GM19395 (cell line): Measurements from ENCODE around the gene LRP6.
"Not testable (repeated sequence)": the region's sequence is repeated elsewhere in the genome, so short reads cannot be mapped to it uniquely, and the experiment has no call there.

Experiments
- ATAC-seq: cut with Tn5 transposase; IDR thresholded peaks from one replicate; pipeline ENCODE4 v1.9.1; 2021; ENCODE audit warnings: mild to moderate bottlenecking, moderate library complexity; ENCODE audit not compliant: unreplicated experiment

LRP6 gene

DNA sequence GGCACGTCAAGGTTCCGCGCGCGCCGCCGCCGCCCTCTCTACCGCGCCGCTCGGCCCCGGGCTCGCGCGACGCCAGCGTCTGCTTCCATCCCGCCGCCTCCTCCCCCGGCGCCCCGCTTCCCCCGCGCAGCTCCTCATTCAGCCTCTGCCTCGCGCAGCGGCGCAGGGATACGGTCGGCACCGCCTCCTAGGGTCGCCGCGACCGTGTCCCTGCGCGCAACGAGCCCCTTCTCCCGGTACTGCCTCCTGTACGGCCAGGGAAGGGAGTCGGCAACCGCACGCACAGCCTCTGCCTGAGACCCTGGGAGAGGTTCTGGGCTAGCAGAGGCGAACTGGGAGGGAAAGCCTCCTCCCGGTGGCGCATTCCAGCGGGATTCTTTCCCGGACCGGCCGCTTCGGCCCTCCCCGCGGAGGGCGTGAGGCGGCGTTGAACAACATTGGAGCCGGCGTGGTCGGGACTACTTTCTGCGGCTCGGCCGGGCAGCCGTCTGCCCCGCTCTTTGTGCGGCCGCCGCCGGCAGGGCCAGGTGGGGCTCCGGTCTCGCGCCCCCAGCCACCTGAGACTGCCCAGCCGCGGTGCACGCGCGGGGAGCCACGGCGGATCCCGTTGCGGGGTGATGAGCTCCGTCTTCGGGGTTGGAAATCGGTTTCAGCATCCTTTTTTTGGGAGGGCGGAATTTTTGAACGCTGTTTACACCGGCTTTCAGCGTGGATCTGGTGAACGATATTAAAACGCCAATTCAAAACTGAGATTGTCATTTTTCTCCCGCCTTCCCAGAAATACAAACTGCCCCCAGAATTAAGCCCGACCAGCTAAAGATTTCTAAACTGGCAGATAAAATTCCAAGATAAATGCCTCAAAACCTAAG lies at the start of gene LRP6:
Gene LRP6, minus strand, starts transcription at position 172 of the 869 bp plus-strand sequence. CDS start 309 bp downstream, outside the sequence.
- ATAC-seq = peak; percentile 87

- no peak for ATAC-seq
These were observed 49.0 kb upstream of the LRP6 start for GRCh38 chr12:12315838-12316237.

- not testable (repeated sequence) for ATAC-seq
These were observed 43.9 kb upstream of the LRP6 start for GRCh38 chr12:12310695-12311094.

DNA sequence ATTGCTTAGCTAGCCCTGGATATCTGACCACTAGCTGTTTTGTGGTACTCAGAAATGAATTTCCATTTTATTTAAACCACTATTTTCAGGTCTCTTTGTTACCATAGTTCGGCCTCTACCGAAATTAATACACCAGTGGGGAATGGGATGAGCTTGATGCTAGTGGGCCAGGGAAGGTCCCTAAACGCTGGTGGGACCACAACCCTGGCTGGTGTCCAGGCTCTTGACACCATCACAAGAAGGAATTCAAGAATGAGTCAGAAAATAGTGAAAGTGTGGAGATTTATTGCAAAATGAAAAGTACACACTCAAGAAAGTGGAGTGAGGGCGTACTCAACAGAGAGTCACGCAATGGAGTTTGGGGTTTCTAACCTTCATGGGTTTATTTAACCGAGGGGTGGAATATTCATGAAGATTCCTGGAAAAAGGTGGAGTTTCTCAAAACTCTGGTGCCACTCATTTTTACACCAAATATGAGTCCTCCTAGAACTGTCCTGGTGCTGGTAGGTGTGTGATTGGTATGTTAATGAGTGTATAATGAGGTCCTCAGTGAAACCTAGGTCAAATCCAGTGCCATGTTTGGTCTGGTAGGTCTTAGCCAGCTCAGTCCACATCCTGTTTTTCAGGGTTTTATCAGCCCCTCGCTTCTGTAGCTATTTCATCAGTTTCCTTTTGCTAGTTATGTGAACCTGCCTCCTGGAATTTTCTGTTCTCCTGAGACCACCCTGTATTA lies 38.9 kb upstream of the LRP6 start:
- ATAC-seq = no peak

DNA sequence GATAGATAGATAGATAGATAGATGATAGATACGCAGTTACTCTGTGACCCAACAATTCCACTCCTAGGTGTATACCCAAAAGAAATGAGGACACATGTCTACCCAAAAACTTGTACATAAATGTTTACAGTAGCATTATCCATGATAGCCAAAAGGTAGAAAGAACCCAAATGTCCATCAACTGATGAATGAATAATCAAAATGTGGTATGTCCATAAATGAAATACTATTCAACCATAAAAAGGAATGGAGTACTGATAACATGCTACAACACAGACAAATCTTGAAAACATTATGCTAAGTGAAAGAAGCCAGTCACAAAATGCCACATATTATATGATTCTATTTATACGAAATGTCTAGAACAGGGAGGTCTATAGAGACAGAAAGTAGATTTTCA lies 36.1 kb upstream of the LRP6 start:
- ATAC-seq = no peak

DNA sequence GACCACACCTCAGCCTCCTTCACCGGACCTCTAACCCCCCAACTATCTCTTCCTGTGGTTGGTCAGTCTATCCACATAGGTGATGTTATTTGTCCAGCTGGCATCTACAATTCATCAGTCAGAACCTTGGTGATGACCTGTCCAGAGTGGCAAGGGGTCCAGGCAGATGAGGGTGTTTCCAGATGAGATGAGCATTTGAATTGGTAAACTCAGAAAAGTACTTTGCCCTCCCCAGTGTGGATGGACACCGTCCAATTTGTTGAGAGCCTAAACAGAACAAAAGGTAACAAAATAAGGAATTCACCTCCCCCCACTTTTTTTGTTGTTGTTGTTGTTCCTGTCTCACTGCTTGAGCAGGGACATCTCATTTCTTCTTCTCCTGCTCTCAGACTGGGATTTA lies 34.3 kb upstream of the LRP6 start:
- no peak for ATAC-seq

DNA sequence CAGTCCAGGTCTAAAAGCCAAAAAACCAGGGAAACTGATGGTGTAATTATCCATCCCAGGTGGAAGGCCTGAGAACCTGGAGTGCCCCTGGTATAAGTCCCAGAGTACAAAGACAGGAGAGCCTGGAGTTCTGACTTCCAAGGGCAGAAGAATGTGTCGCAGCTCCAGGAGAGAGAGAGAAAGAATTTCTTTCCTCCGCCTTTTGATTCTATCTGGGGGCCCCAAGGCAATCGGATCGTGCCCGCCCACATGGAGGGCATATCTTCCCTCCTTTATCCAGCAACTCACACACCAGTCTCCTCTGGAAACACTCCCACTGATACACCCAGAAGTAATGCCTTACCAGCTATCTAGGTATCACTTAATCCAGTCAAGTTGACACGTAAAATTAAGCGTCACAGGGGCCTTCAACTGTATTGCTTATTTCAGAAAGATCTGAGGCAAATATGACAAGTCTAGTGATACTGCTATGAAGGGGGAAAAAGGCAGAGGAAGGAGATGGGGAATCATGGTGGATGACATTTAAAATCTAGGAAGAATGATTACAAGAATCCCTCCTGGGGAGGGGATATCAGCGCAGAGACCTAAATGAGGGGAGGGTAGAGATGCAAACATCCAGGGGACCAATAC lies 30.5 kb upstream of the LRP6 start:
- no peak for ATAC-seq

DNA sequence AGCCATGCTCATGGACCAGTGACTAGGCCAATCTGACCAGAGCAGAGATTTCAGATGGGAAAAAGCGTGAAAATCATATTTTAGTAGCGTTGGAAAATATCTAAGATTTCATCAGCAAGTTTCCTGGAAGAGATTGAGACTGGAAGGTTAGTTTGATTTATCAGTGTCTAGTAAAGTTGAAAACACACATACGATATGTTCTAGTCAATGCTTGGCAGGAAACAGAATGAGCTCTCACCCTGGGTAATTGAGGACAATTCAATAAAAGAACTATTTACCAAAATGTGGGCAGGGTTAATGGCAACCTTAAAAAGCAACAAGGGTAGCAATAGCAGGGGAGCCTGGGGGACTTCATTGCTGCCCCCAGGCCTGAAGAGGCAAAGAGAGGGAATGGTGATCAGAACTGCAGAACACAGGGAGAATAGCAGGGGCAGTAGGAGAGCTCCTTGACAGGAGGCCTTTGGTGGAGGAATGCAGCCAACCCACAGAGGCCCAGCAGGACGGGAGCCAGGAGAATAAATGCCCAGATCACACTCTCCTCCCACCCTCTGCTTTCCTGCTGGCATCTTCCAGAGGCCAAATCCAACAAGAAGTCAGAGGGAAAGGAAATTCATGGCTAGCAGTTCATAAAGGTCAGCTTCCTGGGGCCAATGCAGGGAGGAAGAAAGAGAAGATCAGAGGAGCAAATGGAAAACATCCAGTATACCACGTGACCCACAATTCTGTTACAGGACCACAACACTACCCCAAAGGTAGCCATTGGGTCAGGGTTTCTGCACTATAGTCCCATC lies 27.6 kb upstream of the LRP6 start:
- no peak for ATAC-seq

DNA sequence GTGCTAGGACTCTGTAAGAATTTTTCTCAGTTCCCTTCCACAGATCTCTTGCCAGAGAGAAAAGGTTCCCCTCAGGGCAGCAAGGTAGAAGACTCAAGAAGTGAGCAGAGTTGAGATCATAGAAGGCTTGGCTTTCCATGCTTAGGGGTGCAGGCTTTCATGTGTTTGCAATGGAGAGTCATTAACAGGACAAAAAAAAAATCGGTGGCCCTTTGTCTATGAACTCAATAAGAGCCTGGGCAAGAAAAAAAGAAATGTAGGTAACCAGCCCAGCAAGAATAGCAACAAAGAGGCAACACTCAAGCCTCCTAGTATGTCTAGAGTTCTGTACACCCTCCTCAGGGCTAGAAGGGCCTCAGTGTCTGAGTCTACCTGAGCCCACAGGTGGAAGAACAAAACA lies 23.4 kb upstream of the LRP6 start:
- ATAC-seq = no peak

DNA sequence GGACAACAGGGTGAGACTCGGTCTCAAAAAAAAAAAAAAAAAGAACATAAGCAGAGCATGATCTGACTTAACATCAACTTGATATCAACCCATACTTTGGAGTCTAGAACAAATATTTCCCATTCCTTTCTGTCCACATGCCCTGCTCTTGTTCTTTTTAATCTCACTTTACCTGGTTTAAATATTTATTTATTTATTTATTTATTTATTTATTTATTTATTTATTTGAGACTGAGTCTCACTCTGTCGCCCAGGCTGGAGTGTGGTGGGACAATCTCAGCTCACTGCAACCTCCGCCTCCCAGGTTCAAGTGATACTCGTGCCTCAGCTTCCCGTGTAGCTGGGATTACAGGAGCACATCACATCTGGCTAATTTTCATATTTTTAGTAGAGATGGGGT lies 19.6 kb upstream of the LRP6 start:
- ATAC-seq = no peak

DNA sequence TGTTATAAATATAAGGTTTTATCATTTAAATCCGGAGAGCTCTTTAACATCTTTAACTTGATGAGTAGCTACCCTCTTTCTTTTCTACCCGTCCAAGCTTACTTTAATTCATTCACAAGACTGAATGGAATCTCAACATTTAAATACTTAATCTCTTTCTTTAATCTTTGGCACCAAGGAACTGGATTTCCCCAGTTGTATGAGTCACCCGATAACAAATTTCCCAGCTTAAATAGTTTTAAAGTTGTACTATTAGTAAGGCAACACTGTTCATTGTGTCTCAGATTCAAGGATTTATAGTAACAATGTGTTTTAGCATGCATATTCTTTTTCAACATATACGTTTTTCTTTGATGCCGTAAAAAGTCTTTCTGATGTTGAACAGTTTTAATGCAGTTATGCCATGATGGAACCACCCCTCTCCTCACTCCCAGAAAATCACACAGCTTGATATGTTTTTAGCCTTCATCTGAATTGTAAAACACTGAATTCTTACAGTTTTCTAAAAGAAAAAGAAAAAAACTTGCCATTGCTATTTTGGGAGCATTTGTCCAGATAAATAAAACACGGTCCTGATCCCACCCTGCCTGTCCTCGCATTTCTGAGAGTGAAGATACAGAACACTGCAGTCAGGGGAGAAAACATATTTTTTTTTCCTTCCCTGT lies 16.0 kb upstream of the LRP6 start:
- ATAC-seq = no peak

GRCh38 chr12:12282202-12282601 lies 15.4 kb upstream of the LRP6 start:
- ATAC-seq = no peak

DNA sequence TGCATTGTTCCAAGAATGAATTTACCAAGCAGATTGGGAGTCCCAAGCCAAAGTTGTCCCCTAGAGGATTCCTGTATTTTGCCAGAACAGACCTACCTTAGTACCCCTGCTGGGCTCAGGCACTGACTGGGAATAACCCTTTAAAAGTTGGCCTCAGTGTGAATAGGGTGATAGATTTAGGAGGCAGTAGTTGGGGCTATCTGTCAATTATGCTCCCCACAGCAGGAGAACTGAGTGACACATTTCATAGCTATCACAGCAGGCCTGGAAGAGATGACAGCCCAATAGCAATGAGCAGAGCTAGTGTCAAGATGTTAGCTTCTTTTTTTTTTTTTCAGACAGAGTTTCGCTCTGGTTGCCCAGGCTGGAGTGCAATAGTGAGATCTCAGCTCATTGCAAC lies 14.3 kb upstream of the LRP6 start:
- no peak for ATAC-seq

- ATAC-seq = no peak
These were observed 12.1 kb upstream of the LRP6 start for GRCh38 chr12:12278899-12279298.

DNA sequence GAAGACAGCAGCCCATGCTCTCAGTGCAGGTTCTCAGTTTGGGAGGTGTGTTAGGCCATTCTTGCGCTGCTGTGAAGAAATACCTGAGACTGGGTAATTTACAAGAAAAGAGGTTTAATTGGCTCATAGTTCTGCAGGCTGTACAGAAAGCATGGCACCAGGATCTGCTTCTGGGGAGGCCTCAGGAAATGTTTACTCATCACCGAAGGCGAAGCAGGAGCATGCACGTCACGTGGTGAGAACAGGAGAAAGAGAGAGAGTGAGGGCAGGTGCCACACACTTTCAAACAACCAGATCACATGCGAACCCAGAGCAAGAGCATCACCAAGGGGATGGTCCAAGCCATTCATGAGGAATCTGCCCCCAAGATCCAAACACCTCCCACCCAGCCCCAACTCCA lies 9.0 kb upstream of the LRP6 start:
- ATAC-seq = no peak

DNA sequence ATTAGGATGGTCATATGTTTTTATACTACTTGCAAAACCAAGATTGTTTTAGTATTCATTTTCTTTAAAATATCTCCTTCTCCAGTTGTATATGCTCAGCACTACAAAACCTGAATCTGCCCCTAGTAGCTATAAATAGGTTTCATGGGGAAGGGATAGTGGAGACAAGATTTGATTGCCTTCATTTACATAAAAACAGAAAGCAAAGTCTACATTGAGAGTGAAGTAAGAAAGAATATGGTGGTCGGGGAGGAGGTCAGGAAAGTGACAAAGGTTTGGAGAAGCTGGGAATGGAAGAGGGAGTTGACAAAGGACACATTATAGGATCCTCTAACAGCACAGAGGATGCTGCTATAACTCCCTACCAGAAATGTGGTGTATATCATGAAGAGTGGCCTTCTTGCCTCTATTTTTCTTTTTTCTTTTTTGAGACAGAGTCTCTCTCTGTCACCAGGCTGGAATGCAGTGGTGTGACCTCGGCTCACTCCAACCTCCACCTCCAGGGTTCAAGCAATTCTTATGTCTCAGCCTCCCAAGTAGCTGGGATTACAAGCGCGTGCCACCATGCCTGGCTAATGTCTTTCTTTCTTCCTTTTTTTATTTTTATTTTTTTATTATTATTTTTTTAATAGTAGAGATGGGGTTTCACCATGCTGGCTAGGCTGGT lies 6.6 kb upstream of the LRP6 start:
- ATAC-seq = no peak

DNA sequence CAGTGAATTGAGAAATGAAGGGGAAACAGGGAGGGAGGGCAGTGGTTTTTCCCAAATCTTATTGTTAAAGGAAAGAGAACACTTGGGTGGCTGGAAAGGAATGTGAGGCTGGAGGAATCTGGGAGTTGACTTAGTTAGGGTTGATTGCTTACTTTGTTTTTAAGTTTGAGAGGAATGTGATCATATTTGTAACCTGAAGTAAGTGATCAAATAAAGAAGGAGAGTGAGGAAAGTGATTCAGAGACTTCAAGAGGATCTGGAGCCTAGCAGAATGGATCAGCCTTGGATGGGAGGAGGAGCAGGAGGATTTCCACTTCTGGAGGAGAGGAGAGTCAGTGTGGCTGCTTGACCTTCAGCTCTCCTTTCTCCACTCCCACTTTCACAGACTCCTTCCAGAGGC lies 6.0 kb upstream of the LRP6 start:
- ATAC-seq = no peak

GRCh38 chr12:12270226-12270625 lies 3.4 kb upstream of the LRP6 start:
- ATAC-seq = no peak

- no peak for ATAC-seq
These were observed 927 bp upstream of the LRP6 start for GRCh38 chr12:12267742-12268200.

GRCh38 chr12:12266389-12266872 lies 413 bp downstream of the LRP6 start:
- ATAC-seq = peak; percentile 31
